HUES48 (cell line): ENCODE data around the gene MCM9.
A peak's percentile ranks its signal among the peaks of the same experiment; 100 is the strongest.

Source experiments
- H3K27ac ChIP-seq: one replicate; pipeline ENCODE4 v1.7.0; 2013; ENCODE audit warnings: low read depth, low read length, inconsistent platforms
- H3K27me3 ChIP-seq: 2 replicates; pipeline ENCODE4 v1.6.1; 2013; ENCODE audit warnings: mild to moderate bottlenecking, low read length; ENCODE audit not compliant: control insufficient read depth, insufficient read depth
- H3K36me3 ChIP-seq: 2 replicates; pipeline ENCODE4 v1.6.1; 2013; ENCODE audit warnings: low read length; ENCODE audit not compliant: control insufficient read depth, insufficient read depth
- H3K4me1 ChIP-seq: 2 replicates; pipeline ENCODE4 v1.6.1; 2013; ENCODE audit warnings: mild to moderate bottlenecking, low read length; ENCODE audit not compliant: control insufficient read depth, insufficient read depth
- H3K4me3 ChIP-seq: 2 replicates; pipeline ENCODE4 v1.5.1; 2013; ENCODE audit warnings: mild to moderate bottlenecking, low read depth, low read length
- H3K9ac ChIP-seq: 2 replicates; pipeline ENCODE4 v1.6.1; 2013; ENCODE audit warnings: mild to moderate bottlenecking, low read depth, low read length, moderate library complexity
- H3K9me3 ChIP-seq: 2 replicates; pipeline ENCODE4 v1.6.1; 2013; ENCODE audit warnings: low read length; ENCODE audit not compliant: control insufficient read depth, insufficient read depth

The MCM9 gene

DNA sequence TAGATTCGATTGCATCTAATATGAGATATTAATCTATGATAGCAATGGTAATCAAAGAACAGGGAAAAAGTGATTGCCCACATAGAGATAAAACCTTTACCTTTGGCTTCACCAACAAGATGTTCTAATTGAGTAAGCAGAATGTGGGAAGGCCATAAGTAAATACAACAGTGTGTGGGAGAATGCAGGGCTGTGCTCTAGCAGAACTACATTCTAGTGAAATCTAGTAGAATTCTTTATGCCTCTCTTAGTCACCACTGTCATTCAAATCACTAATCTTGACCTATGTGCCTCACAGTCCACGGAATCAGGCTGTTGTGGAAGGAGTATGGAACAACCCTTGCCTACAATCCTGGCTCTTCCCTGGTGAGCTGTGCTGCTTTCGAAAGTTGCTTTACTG lies 30.4 kb upstream of the MCM9 start:
- Histone ChIP-seq H3K4me1 (no peaks in the 10 kb centered on the region), H3K9ac (no peak overlapping the region), H3K9me3 (no peaks in the 10 kb centered on the region), H3K4me3 (no peak overlapping the region), H3K27ac (no peak overlapping the region), H3K27me3 (no peaks in the 10 kb centered on the region), H3K36me3 (no peaks in the 10 kb centered on the region)

DNA sequence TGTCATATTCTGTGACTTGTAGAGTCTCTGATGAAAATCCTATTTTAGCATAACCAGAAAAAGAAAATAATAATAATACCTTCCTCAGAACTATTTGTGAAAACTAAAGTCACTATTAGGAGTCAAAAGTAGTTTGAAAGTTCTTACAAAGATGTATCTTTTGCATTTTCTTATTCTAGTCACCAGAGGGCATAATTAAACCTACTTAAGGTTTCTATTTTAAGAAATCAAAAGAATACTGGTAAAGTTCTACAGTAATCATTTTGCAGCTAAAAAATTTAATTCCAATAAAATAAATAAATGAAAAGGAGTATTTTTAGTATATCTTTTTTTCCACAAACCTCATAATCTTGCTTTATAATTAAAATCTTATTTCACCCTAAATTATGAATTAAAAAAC lies 28.0 kb upstream of the MCM9 start:
- no peak overlapping the region for H3K9ac ChIP-seq
- H3K36me3 ChIP-seq, result no peaks in the 10 kb centered on the region
- no peaks in the 10 kb centered on the region for H3K4me1 ChIP-seq
- no peaks in the 10 kb centered on the region for H3K27me3 ChIP-seq
- H3K9me3 ChIP-seq, result no peaks in the 10 kb centered on the region
- no peak overlapping the region for H3K27ac ChIP-seq
- H3K4me3 ChIP-seq, result no peak overlapping the region

DNA sequence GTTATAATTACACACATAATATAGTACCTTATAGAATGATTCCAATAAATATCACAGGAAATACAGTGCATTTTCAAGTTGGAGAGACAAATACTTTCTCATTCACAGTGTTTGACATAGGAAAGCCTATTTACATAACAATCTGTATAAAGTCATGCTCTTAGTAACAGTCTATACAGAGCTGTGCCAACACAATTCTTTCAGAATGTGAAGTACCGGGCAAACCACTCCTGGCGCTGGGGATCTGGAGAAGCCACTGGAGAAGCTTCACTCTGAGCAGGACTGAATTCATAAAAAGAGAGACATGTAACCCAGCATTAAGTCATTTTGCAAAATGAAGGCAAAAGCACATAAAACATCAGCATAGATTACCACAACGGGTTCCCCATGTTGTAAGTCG lies 24.9 kb upstream of the MCM9 start:
- no peak overlapping the region for H3K4me3 ChIP-seq
- no peaks in the 10 kb centered on the region for H3K4me1 ChIP-seq
- H3K9me3 ChIP-seq, result no peaks in the 10 kb centered on the region
- H3K9ac ChIP-seq, result no peak overlapping the region
- H3K27me3 ChIP-seq, result no peaks in the 10 kb centered on the region
- H3K36me3 ChIP-seq, result no peaks in the 10 kb centered on the region
- H3K27ac ChIP-seq, result no peak overlapping the region

DNA sequence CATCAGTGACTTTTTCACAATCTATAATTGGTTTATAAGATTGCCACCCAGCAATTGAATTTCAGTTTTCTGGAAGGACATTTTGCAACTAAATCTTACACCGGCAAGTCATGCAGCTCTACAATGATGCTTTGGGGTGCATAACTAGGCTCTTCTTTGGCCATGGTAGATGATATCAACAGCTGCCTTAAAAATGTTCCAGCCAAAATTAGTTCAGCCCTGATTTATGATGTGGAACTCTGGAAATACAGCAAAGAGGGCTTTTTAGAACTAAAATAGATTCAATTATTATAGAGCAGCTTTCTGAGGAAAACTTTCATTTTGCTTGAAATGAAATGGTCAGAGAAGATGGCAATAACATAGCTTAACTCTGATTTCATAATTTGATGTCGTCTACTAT lies 18.4 kb upstream of the MCM9 start:
- Histone ChIP-seq H3K9ac (no peak overlapping the region), H3K9me3 (no peaks in the 10 kb centered on the region), H3K4me3 (no peak overlapping the region), H3K4me1 (no peaks in the 10 kb centered on the region), H3K36me3 (no peaks in the 10 kb centered on the region), H3K27me3 (no peaks in the 10 kb centered on the region), H3K27ac (no peak overlapping the region)

DNA sequence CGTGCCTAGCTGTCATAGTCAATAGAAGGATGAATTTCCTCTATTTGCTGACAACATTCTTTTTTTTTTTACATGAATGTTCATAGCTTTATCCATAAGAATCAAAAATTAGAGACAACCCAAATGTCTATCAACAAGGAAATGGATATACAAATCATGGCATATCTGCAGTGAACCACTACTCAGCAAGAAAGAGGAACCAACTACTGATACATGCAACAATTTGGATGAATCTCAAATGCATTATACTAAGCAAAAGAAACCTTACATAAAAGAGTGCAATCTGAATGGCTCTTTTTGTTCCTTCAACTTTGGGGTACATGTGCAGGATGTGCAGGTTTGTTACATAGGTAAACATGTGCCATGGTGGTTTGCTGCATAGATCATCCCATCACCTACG lies 17.7 kb upstream of the MCM9 start:
- Histone ChIP-seq H3K9ac (no peak overlapping the region), H3K36me3 (no peaks in the 10 kb centered on the region), H3K4me1 (no peaks in the 10 kb centered on the region), H3K27me3 (no peaks in the 10 kb centered on the region), H3K9me3 (no peaks in the 10 kb centered on the region), H3K27ac (no peak overlapping the region), H3K4me3 (no peak overlapping the region)

DNA sequence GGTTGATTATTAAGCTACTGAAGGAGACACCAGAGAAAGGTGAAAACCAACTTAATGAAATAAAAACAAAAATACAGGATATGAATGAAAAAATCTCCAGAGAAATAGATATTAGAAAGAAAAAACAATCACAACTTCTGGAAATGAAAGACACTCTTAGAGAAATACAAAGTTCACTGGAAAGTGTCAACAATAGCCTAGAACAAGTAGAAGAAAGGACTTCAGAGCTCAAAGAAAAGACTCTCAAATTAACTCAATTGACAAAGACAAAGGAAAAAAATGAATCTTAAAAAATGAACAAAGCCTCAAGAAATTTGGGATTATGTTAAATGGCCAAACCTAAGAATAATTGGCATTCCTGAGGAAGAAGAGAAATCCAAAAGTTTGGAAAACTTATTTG lies 10.3 kb upstream of the MCM9 start:
- Histone ChIP-seq H3K9me3 (peaks cover 12% of the 10 kb centered on the region), H3K4me1 (no peaks in the 10 kb centered on the region), H3K4me3 (no peak overlapping the region), H3K27me3 (no peaks in the 10 kb centered on the region), H3K9ac (no peak overlapping the region), H3K27ac (no peak overlapping the region), H3K36me3 (no peaks in the 10 kb centered on the region)

DNA sequence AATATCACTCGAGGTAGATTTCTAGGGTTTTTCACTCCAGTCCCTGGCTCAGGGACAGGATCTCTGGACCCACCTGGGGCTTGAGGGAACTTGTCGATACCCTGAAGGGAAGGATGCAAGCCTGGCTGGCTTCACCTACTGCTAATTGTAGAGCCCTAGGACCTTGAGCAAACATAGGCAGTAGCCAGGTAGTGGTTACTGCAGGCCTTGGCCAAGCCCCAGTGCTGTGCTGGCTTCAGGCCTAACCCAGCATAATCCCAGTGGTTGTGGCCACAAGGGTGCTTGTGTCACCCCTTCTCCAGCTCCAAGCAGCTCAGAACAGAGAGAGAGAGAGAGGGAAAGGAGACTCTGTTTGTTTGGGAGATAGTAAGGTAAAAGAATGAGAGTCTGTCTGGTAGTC lies 5.8 kb upstream of the MCM9 start:
- H3K9ac ChIP-seq, result no peak overlapping the region
- H3K4me1 ChIP-seq, result no peaks in the 10 kb centered on the region
- peaks cover 27% of the 10 kb centered on the region for H3K9me3 ChIP-seq
- no peaks in the 10 kb centered on the region for H3K36me3 ChIP-seq
- no peak overlapping the region for H3K27ac ChIP-seq
- H3K27me3 ChIP-seq, result no peaks in the 10 kb centered on the region
- H3K4me3 ChIP-seq, result no peak overlapping the region

DNA sequence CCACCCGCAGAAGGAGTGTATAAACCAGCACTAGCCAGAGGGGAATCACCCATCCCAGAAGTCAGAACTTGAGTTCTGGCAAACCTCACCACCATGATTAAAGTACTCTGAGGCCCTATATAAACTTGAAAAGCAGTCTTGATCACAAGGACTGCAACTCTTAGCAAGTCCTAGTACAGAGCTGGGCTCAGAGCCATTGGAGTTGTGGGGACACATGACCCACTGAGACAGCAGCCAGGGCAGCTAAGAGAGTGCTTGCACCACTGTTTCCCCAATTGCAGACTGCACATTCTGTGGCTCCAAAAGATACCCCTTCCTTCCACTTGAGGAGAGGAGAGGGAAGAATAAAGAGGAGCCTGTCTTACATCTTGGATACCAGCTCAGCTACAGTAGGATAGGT lies 4.7 kb upstream of the MCM9 start:
- Histone ChIP-seq H3K4me1 (no peaks in the 10 kb centered on the region), H3K27ac (no peak overlapping the region), H3K9ac (no peak overlapping the region), H3K9me3 (peaks cover 24% of the 10 kb centered on the region), H3K36me3 (no peaks in the 10 kb centered on the region), H3K27me3 (no peaks in the 10 kb centered on the region), H3K4me3 (no peak overlapping the region)

DNA sequence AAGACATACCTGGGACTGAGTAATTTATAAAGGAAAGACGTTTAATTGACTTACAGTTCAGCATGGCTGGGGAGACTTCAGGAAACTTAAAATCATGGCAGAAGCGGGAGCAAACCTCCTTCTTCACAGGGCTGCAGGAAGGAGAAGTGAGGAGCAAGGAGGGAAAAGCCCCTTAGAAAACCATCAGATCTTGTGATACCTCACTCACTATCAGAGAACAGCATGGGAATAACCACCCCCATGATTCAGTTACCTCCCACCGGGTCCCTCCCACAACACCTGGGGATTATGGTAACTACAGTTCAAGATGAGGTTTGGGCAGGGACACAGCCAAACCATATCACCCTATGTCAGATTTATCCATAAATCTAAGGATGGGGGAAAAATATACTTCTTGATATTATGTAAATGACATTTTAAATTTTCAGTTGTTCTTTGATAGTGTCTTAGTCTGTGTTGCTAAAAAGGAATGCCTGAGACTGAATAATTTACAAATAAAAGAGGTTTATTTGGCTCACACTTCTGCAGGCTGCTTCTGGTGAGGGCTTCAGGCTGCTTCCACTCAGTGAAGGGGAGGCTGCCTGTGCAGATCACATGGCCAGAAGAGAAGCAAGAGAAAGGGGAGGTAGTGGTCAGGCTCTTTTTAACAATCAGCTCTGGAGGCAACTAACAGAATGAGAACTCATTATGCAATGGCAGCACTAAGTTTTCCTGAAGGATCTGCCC lies 1.2 kb upstream of the MCM9 start:
- peaks cover 15% of the 10 kb centered on the region for H3K36me3 ChIP-seq
- H3K9ac ChIP-seq, result no peak overlapping the region
- H3K4me1 ChIP-seq, result no peaks in the 10 kb centered on the region
- peaks cover 19% of the 10 kb centered on the region; the same call in 1 of the 2 replicates for H3K9me3 ChIP-seq
- H3K27ac ChIP-seq, result peak overlapping the region; percentile 97
- H3K27me3 ChIP-seq, result no peaks in the 10 kb centered on the region
- H3K4me3 ChIP-seq, result peak overlapping the region; percentile 91

DNA sequence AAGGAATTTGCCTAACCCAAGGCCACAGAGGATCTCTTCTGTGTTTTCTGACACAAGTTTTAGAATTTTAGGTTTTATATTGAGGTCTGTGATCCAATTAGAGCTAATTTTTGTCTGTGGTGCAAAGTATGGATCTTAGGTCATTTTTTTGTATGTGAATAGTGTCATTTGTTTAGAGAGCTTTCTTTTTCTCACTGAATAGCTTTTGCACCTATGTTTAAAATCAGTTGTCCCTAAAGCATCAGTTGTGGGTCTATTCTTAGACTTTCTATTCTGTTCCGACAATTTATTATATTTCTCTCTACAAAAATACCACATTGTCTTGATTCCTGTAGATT lies 341 bp upstream of the MCM9 start:
- H3K27me3 ChIP-seq, result no peaks in the 10 kb centered on the region
- peak overlapping the region; percentile 52; the same call in 1 of the 2 replicates for H3K9ac ChIP-seq

DNA sequence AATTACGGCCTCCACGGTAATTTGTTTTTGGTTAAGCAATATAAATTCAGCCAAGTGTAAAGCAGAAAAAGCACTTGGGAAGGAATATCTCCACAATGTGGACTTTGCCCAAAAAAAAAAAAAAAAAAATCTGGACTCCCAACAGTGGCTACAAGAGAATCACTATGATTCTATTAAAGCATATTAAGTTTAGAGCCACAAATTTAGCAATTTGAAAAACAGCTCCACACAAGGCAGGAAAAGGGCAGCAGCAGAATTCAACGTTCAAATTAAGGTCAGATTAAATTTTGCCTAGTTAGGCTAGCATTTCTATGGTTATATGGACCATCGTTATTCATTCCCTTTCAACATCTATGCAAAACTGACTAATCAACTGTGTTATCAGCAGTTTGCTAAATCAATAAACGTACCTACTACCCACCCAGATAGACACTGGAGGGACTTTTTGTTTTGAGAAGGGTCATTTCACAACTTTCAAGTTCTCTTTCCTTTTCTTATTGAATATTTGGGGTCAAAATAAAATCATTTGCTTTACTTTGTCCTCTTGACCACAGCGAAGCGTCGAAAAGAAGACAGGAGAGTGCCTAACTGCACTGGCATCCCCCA lies 1.0 kb downstream of the MCM9 start:
- H3K27ac ChIP-seq, result no peak overlapping the region
- no peak overlapping the region for H3K9ac ChIP-seq

More for the DNA sequence above, 341 bp upstream of the MCM9 start:
- peaks cover 19% of the 10 kb centered on the region; the same call in 1 of the 2 replicates for H3K9me3 ChIP-seq
- H3K27ac ChIP-seq, result peak overlapping the region; percentile 97
- H3K36me3 ChIP-seq, result peaks cover 24% of the 10 kb centered on the region
- no peaks in the 10 kb centered on the region for H3K4me1 ChIP-seq
- peak overlapping the region; percentile 91 for H3K4me3 ChIP-seq

More for the DNA sequence above, 1.0 kb downstream of the MCM9 start:
- H3K9me3 ChIP-seq, result peaks cover 11% of the 10 kb centered on the region; the same call in 1 of the 2 replicates
- no peaks in the 10 kb centered on the region for H3K27me3 ChIP-seq
- H3K4me3 ChIP-seq, result peak overlapping the region; percentile 56
- peaks cover 30% of the 10 kb centered on the region for H3K36me3 ChIP-seq
- H3K4me1 ChIP-seq, result no peaks in the 10 kb centered on the region
